IPS-15b (cell line): ENCODE data around the gene KRTAP10-12.

Source experiments
- H3K27me3 ChIP-seq: one replicate; pipeline ENCODE4 v1.6.1; 2013; ENCODE audit warnings: low read length; ENCODE audit not compliant: control insufficient read depth, insufficient read depth
- H3K36me3 ChIP-seq: one replicate; pipeline ENCODE4 v1.6.1; 2013; ENCODE audit warnings: low read length; ENCODE audit not compliant: control insufficient read depth, insufficient read depth
- H3K4me1 ChIP-seq: one replicate; pipeline ENCODE4 v1.6.1; 2013; ENCODE audit warnings: mild to moderate bottlenecking, low read length; ENCODE audit not compliant: control insufficient read depth, insufficient read depth
- H3K4me3 ChIP-seq: one replicate; pipeline ENCODE4 v1.5.1; 2013; ENCODE audit warnings: low read depth, low read length
- H3K9ac ChIP-seq: one replicate; pipeline ENCODE4 v1.6.1; 2013; ENCODE audit warnings: low read depth, mild to moderate bottlenecking, low read length
- H3K9me3 ChIP-seq: one replicate; pipeline ENCODE4 v1.6.1; 2013; ENCODE audit warnings: mild to moderate bottlenecking, low read length; ENCODE audit not compliant: control insufficient read depth, insufficient read depth

The KRTAP10-12 gene

GRCh38 chr21:44723177-44724131, 26.5 kb downstream of the KRTAP10-12 start:
- Histone ChIP-seq H3K4me1 (peaks cover 9% of the 10 kb centered on the region), H3K9ac (peak overlapping the region; percentile 24), H3K4me3 (peak overlapping the region; percentile 13), H3K9me3 (no peaks in the 10 kb centered on the region), H3K36me3 (no peaks in the 10 kb centered on the region), H3K27me3 (peaks cover 2% of the 10 kb centered on the region)

DNA sequence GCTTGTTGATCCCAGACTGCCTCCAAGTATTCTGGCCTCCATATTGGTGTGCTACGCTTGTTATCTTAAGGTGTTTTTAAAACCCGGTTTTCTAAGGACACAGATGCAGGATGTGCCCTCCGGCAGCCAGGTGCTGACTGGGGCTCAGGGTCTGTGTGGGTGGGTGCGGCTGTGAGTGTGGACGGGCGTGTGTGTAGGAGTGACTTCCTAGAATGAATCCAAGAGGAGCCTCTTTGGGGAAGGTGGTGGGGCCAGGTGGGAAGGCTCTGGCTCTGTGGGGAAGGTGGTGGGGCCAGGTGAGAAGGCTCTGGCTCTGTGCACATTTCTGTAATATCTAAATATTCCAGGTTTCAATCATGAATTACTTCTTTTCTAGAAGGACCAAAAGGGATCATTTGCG, 27.2 kb downstream of the KRTAP10-12 start:
- H3K4me1 ChIP-seq: peaks cover 9% of the 10 kb centered on the region
- no peak overlapping the region for H3K4me3 ChIP-seq
- peaks cover 2% of the 10 kb centered on the region for H3K27me3 ChIP-seq
- H3K36me3 ChIP-seq: no peaks in the 10 kb centered on the region
- no peak overlapping the region for H3K9ac ChIP-seq
- no peaks in the 10 kb centered on the region for H3K9me3 ChIP-seq

- Histone ChIP-seq H3K9me3 (no peaks in the 10 kb centered on the region), H3K9ac (no peak overlapping the region), H3K36me3 (no peaks in the 10 kb centered on the region), H3K4me1 (peaks cover 9% of the 10 kb centered on the region), H3K4me3 (no peak overlapping the region), H3K27me3 (peaks cover 2% of the 10 kb centered on the region)
Observed at GRCh38 chr21:44724926-44725325, 28.0 kb downstream of the KRTAP10-12 start.

GRCh38 chr21:44726826-44727225, 29.9 kb downstream of the KRTAP10-12 start:
- Histone ChIP-seq H3K9ac (no peak overlapping the region), H3K36me3 (no peaks in the 10 kb centered on the region), H3K4me3 (no peak overlapping the region), H3K4me1 (peaks cover 9% of the 10 kb centered on the region), H3K27me3 (peaks cover 2% of the 10 kb centered on the region), H3K9me3 (no peaks in the 10 kb centered on the region)

- no peak overlapping the region for H3K4me3 ChIP-seq
- no peaks in the 10 kb centered on the region for H3K36me3 ChIP-seq
- H3K27me3 ChIP-seq: peaks cover 2% of the 10 kb centered on the region
- H3K9ac ChIP-seq: no peak overlapping the region
- no peaks in the 10 kb centered on the region for H3K9me3 ChIP-seq
- H3K4me1 ChIP-seq: peaks cover 9% of the 10 kb centered on the region
Observed at GRCh38 chr21:44727321-44727720, 30.3 kb downstream of the KRTAP10-12 start.

GRCh38 chr21:44727757-44728156, 30.8 kb downstream of the KRTAP10-12 start:
- no peaks in the 10 kb centered on the region for H3K9me3 ChIP-seq
- H3K9ac ChIP-seq: no peak overlapping the region
- no peaks in the 10 kb centered on the region for H3K36me3 ChIP-seq
- no peaks in the 10 kb centered on the region for H3K27me3 ChIP-seq
- no peak overlapping the region for H3K4me3 ChIP-seq
- H3K4me1 ChIP-seq: peaks cover 5% of the 10 kb centered on the region

DNA sequence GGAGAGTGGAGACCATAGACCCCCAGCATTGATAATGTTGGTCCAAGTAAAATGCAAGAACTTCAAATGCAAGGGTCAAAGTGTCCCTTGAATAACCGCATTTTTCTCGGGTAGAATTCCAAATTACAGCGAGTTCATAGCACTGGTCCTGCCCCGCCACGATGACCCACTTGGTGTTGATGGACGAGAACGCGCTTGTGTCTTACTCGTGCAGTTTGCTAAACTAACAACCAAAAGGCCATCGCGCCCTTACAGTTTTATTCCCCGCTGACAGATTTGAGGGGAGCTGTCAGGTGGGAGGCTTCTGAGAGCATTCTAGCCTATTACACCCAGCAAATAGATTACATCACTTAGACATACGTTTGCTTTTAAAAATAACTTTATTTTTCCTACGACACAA, 31.7 kb downstream of the KRTAP10-12 start:
- Histone ChIP-seq H3K36me3 (no peaks in the 10 kb centered on the region), H3K4me1 (no peaks in the 10 kb centered on the region), H3K27me3 (no peaks in the 10 kb centered on the region), H3K9ac (no peak overlapping the region), H3K9me3 (no peaks in the 10 kb centered on the region), H3K4me3 (no peak overlapping the region)

- Histone ChIP-seq H3K4me1 (no peaks in the 10 kb centered on the region), H3K9ac (no peak overlapping the region), H3K27me3 (no peaks in the 10 kb centered on the region), H3K9me3 (no peaks in the 10 kb centered on the region), H3K4me3 (no peak overlapping the region), H3K36me3 (no peaks in the 10 kb centered on the region)
Observed at GRCh38 chr21:44729336-44730027, 32.5 kb downstream of the KRTAP10-12 start.

DNA sequence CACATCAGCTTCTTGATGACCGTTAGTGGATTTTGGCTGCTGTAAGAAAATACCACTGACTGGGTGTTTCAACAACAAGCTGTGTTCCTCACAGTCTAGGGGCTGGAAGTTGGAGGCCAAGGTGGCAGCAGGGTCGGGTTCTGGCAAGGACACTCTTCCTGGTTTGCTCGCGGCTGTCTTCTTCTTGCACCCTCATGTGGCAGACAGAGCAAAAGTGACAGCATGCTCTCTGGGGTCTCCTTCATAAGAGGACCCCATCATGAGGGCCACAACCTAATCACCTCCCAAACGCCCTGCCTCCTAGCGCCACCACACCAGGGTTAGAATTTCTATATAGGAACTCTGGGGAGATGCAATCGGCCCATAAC, 33.0 kb downstream of the KRTAP10-12 start:
- no peaks in the 10 kb centered on the region for H3K36me3 ChIP-seq
- H3K9me3 ChIP-seq: no peaks in the 10 kb centered on the region
- H3K4me1 ChIP-seq: no peaks in the 10 kb centered on the region
- no peak overlapping the region for H3K9ac ChIP-seq
- no peak overlapping the region for H3K4me3 ChIP-seq
- H3K27me3 ChIP-seq: no peaks in the 10 kb centered on the region

DNA sequence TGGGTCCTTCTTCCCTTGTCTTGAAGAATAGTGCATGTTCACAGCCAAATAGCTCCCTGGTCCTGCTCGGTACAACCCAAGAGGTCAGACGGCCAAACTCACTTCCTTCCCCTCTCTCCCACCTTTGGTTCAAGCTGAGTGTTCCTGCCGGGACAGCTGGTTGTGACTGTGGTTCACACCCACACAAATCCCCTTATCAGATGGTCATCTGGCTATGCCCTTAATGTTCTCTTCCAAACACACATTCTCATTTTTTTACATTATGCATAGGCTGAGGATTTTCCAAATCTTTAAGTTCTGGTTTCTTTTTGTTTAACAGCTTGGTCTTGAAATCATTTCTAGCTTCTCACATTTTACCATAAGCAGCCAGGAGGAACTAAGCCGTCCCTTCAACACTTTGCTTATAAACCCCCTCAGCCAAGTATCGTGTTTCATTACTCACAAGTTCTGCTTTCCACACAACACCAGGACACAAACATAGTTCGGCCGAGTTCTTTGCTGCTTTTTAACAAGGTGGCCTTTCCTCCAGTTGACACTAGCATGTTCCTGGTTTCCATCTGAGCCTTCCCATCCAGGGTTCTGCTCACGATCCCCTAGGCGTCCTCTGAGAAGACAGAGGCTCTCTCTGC, 34.1 kb downstream of the KRTAP10-12 start:
- no peaks in the 10 kb centered on the region for H3K36me3 ChIP-seq
- H3K9ac ChIP-seq: no peak overlapping the region
- no peak overlapping the region for H3K4me3 ChIP-seq
- peaks cover 4% of the 10 kb centered on the region for H3K4me1 ChIP-seq
- H3K27me3 ChIP-seq: no peaks in the 10 kb centered on the region
- no peaks in the 10 kb centered on the region for H3K9me3 ChIP-seq

DNA sequence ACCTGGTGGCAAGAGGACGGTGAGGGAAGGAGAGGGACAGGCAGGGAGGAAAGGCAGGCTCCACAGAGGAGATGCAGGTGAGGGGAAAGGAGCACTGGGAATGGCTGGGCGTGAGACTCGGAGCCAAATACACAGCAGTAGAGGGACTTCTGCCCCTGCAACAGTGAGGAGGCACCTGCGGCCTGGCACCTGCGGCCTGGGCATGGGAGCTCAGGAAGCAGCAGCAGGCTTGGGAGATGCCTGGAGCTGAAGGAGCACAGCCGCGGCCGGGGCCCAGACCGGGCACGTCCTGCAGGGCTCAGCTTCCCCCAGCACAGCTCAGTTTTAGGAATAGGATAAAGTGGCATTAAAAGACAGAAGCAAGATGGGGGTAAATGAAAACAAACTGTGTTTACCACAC, 35.3 kb downstream of the KRTAP10-12 start:
- Histone ChIP-seq H3K9me3 (no peaks in the 10 kb centered on the region), H3K4me1 (peaks cover 7% of the 10 kb centered on the region), H3K4me3 (no peak overlapping the region), H3K36me3 (no peaks in the 10 kb centered on the region), H3K9ac (no peak overlapping the region), H3K27me3 (no peaks in the 10 kb centered on the region)
